A549 (cell line): Measurements from ENCODE around the gene RENBP. TPM values are rescaled to one million over a fixed set of nuclear protein-coding genes. Genes with fewer than 3 reads are reported as not detected.

Source experiments
- ATAC-seq, 2 experiments: fragments of 200-7000 bp in 1 of 2; fragments of >200 bp in 1 of 2; cut with Nextera tagmentation in 1 of 2; cut with Tn5 transposase in 1 of 2; 3 replicates each; pipeline versions ENCODE4 v1.8.0 to v1.9.1; 2018 to 2020; ENCODE audit warnings: mild to moderate bottlenecking in 1 of 2, moderate library complexity in 1 of 2
- CTCF ChIA-PET: fragments of 300-600 bp; sonication (Branson Sonifier 250); formaldehyde crosslinking; extraction: SDS; loops from one replicate; lab custom pipeline; 2021; ENCODE audit warnings: antibody characterized with exemption, inconsistent platforms; lab: Yijun Ruan, JAX
- POLR2A ChIA-PET: fragments of 350-600 bp; formaldehyde crosslinking; extraction: SDS; loops from one replicate; lab custom pipeline; 2021; ENCODE audit warnings: antibody characterized with exemption, inconsistent platforms; lab: Yijun Ruan, JAX
- DNase-seq, 2 experiments: peaks; one replicate each; pipeline versions ENCODE4 v3.0.0 to v3.0.0-alpha.2; 2011 to 2016; ENCODE audit warnings: low read depth in 1 of 2, low spot score in 1 of 2
- FAIRE-seq: peaks from 2 replicates; lab custom pipeline; 2011; peaks lifted over from hg19 to GRCh38; lab: Jason Lieb, UNC
- H3K27ac ChIP-seq, 2 experiments: fragments of >200 bp; sonication (Bioruptor Twin); formaldehyde crosslinking; 3 replicates each; pipeline ENCODE4 v1.5.1; 2016 to 2017
- H3K4me1 ChIP-seq: fragments of >200 bp; sonication (Bioruptor Twin); formaldehyde crosslinking; 3 replicates; pipeline ENCODE4 v1.6.1; 2016
- H3K4me2 ChIP-seq: fragments of >200 bp; sonication (Bioruptor Twin); formaldehyde crosslinking; 3 replicates; pipeline ENCODE4 v1.6.1; 2016
- H3K4me3 ChIP-seq: fragments of >200 bp; sonication (Bioruptor Twin); formaldehyde crosslinking; 3 replicates; pipeline ENCODE4 v1.5.1; 2016
- H3K9me3 ChIP-seq: fragments of >200 bp; sonication (Bioruptor Twin); formaldehyde crosslinking; 3 replicates; pipeline ENCODE4 v1.6.1; 2016
- EP300 ChIP-seq, 2 experiments: fragments of >200 bp; sonication (Bioruptor Twin); formaldehyde crosslinking; IDR thresholded peaks; 2 replicates in 1 of 2; 3 replicates in 1 of 2; pipeline ENCODE4 v1.6.1; 2016 to 2017
- FOSL2 ChIP-seq, 2 experiments: fragments of 450-650 bp in 1 of 2; fragments of >200 bp in 1 of 2; sonication (Bioruptor Twin) in 1 of 2; formaldehyde crosslinking; IDR thresholded peaks; 2 replicates each; pipeline versions ENCODE4 v1.5.0 to v1.6.1; 2016 to 2020; ENCODE audit warnings: mild to moderate bottlenecking in 1 of 2, moderate library complexity in 1 of 2
- FOXS1 ChIP-seq: fragments of 250-450 bp; sonication (Bioruptor Pico); IDR thresholded peaks from 2 replicates; pipeline ENCODE4 v1.5.0; 2020; ENCODE audit warnings: mild to moderate bottlenecking, moderate library complexity
- HOXB13 ChIP-seq: fragments of 250-450 bp; sonication (Bioruptor Pico); IDR thresholded peaks from 2 replicates; pipeline ENCODE4 v1.5.0; 2020; ENCODE audit warnings: low read depth, mild to moderate bottlenecking, moderate library complexity
- JUN ChIP-seq, 2 experiments: fragments of >200 bp; sonication (Bioruptor Twin); formaldehyde crosslinking; IDR thresholded peaks; 2 replicates in 1 of 2; 3 replicates in 1 of 2; pipeline ENCODE4 v1.6.1; 2016 to 2017
- MAFK ChIP-seq: fragments of 450-650 bp; IDR thresholded peaks from 2 replicates; pipeline ENCODE4 v1.6.1; 2014; ENCODE audit not compliant: partially characterized antibody
- MAZ ChIP-seq: fragments of 150-350 bp; IDR thresholded peaks from 2 replicates; pipeline ENCODE4 v1.6.1; 2014; ENCODE audit warnings: antibody characterized with exemption, low read depth, low read length, borderline replicate concordance
- PHF8 ChIP-seq: fragments of 200-600 bp; sonication (generic); IDR thresholded peaks from 2 replicates; pipeline ENCODE4 v1.6.1; 2016; ENCODE audit warnings: low read depth, mild to moderate bottlenecking, antibody characterized with exemption, moderate library complexity, borderline replicate concordance
- RFX5 ChIP-seq: fragments of 450-650 bp; IDR thresholded peaks from 2 replicates; pipeline ENCODE4 v1.7.1; 2014; ENCODE audit warnings: antibody characterized with exemption, mild to moderate bottlenecking, moderate library complexity
- RNF2 ChIP-seq: fragments of 200-600 bp; sonication (generic); IDR thresholded peaks from 2 replicates; pipeline ENCODE4 v1.6.1; 2016; ENCODE audit warnings: low read depth, mild to moderate bottlenecking, antibody characterized with exemption, moderate library complexity, borderline replicate concordance
- TFCP2L1 ChIP-seq: fragments of 250-450 bp; sonication (Bioruptor Pico); IDR thresholded peaks from 2 replicates; pipeline ENCODE4 v1.5.0; 2021; ENCODE audit warnings: mild to moderate bottlenecking
- WGBS: methylation state at CpG from one replicate; pipeline ENCODE4 v1.1.6; 2017; ENCODE audit errors: missing lambda C conversion rate; 5-methylcytosine and 5-hydroxymethylcytosine counted together
- polyA plus RNA-seq, 4 experiments: library from polyadenylated mRNA; depleted of rRNA in 3 of 4; stranded (reverse); fragments of >200 nt; fragmentation: RNase III in 1 of 4; extraction: RNeasy Plus Mini Kit Qiagen cat#74134 plus additional on column Dnase treatment in 1 of 4; gene quantifications; 2 replicates in 3 of 4; 3 replicates in 1 of 4; pipeline ENCODE4 v1.2.3, GENCODE V29; 2011 to 2017
- TF ChIP-seq, protein P1 (sequence below): fragments of 150-350 bp; IDR thresholded peaks from 2 replicates; pipeline ENCODE4 v1.6.1; 2014; ENCODE audit warnings: low read depth, mild to moderate bottlenecking, low read length
- TF ChIP-seq, protein P2 (sequence below): fragments of 250-450 bp; sonication (Bioruptor Pico); IDR thresholded peaks from 2 replicates; pipeline ENCODE4 v1.5.0; 2021; ENCODE audit warnings: mild to moderate bottlenecking, moderate library complexity, borderline replicate concordance
- TF ChIP-seq, protein P3 (sequence below): IDR thresholded peaks from 2 replicates; pipeline ENCODE4 v1.6.1; 2012
- TF ChIP-seq, protein P4 (sequence below): fragments of 200-600 bp; sonication (generic); IDR thresholded peaks from 2 replicates; pipeline ENCODE4 v1.6.1; 2016; ENCODE audit warnings: antibody characterized with exemption, mild to moderate bottlenecking, moderate library complexity

Gene RENBP
- polyA plus RNA-seq, 2 of the 4 experiments (the other 2 are of a cell fraction), result not detected

DNA sequence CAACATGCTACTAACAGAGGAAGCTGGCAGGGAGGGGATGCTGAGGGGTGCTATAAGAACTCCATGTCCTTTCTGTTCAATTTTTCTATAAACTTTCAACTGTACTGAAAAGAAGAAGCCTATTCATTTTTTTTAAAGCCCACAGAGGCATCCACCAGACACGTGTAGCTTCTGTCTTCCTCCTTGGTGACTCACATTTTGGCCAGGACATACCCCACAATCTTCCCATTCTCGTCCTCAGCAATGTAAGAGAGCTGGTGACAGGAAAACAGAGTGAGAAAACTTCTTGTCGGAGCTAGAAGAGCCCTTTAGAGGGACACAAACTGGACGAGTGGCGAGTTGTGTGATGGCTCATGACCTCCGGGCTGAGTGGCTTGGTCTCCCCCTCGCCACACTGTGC, 10.7 kb downstream of the RENBP start:
- H3K4me2 ChIP-seq, result peak overlapping the region; percentile 90
- POLR2A ChIA-PET, result no interaction called here
- no peak for TF ChIP-seq RFX5
- TF ChIP-seq HOXB13 (CRISPR knock-in tag), result no peak
- no peak for TF ChIP-seq RNF2
- no peak for TF ChIP-seq FOXS1 (CRISPR knock-in tag)
- no peak for TF ChIP-seq FOSL2 (IDR thresholded peaks at IDR 0.05)
- TF ChIP-seq FOSL2 (CRISPR knock-in tag; IDR thresholded peaks at IDR 0.05), result no peak
- TF ChIP-seq EP300 (IDR thresholded peaks at IDR 0.05), result no peak
- TF ChIP-seq, all 56 proteins: peak for 0
- no peak for ATAC-seq
- H3K4me3 ChIP-seq, result peak overlapping the region; percentile 91
- WGBS, result 13% methylated on average over 7 of the region's 7 CpGs
- H3K9me3 ChIP-seq, result no peaks in the 10 kb centered on the region
- peaks cover 17% of the 10 kb centered on the region for H3K4me1 ChIP-seq
- DNase-seq, result no peak
- peak overlapping the region; percentile 86 to 92 for H3K27ac ChIP-seq
- CTCF ChIA-PET, result interaction anchor here (0.6 to 25.1 kb wide), 3 partner anchors 11 to 174 kb away, joined by 4 to 363 read pairs (median 26); partner anchors contain the start of gene RENBP
- no peak for FAIRE-seq

DNA sequence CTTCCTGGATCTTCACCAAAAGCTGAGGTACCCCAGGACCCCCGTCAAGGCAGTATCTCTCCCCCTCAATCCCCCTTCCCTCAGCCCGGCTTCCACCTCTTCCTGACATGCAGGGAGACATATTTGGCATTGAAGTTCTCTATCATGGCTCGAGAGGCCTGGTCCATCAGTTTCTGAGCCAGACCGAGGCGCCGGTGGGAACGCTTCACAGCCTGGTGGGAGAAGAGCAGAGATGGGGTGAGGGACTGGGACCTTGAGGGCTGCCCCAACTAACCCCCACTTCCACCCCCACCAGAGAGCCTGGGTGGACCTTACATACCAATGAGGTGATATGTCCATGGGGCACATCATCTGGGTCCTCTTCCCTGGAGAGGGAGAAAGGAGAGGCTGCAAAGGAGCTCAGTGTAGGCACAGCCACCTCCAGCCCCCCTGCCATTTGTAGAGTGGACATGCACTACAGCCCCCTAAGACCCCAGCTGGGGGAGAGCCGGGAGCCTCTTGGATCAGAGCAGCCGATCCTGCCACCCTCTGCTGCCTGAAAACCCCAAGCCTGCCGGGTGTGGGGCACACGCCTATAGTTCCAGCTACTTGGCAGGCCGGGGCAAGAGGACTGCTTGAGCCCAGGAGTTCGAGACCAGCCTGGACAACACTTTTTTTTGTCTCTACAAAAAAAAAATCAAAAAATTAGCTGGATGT, 12.1 kb downstream of the RENBP start:
- DNase-seq, result no peak
- CTCF ChIA-PET, result interaction anchor here (4.5 to 25.1 kb wide), 2 partner anchors 10 to 13 kb away, joined by 26 to 363 read pairs; partner anchors contain the start of gene RENBP
- TF ChIP-seq MAZ, result no peak
- TF ChIP-seq JUN (IDR thresholded peaks at IDR 0.05), result no peak
- TF ChIP-seq, protein P1, sequence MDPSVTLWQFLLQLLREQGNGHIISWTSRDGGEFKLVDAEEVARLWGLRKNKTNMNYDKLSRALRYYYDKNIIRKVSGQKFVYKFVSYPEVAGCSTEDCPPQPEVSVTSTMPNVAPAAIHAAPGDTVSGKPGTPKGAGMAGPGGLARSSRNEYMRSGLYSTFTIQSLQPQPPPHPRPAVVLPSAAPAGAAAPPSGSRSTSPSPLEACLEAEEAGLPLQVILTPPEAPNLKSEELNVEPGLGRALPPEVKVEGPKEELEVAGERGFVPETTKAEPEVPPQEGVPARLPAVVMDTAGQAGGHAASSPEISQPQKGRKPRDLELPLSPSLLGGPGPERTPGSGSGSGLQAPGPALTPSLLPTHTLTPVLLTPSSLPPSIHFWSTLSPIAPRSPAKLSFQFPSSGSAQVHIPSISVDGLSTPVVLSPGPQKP, result no peak
- no peak for TF ChIP-seq TFCP2L1 (CRISPR knock-in tag)
- Histone ChIP-seq H3K9me3 (no peaks in the 10 kb centered on the region), H3K4me1 (peaks cover 17% of the 10 kb centered on the region), H3K27ac (no peak overlapping the region), H3K4me2 (no peak overlapping the region), H3K4me3 (no peak overlapping the region)
- POLR2A ChIA-PET, result interaction anchor here (0.6 kb wide), 1 partner anchor 10 kb away, joined by 3 read pairs; no protein-coding TSS in a partner anchor
- FAIRE-seq, result no peak
- no peak for ATAC-seq
- 100% methylated on average over 3 of the region's 13 CpGs for WGBS

DNA sequence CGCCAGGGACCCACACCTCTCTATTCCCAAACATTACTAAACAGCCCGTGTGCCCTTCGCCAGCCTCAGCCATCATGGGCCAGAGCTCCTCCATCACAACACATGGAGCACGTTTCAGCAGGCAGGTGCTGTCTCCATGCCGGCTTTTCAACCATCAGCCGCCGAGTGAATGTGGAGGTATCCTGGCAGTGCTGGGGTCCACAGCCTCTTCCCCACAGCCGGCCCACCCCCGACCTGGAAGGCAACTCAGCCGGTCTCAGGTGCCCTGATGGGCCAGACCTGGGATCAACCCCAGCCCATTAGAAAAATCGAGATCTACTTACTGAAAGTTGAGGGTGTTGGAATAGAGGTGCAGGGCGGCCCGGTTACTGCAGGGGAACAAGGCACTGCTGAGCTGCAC, 12.7 kb downstream of the RENBP start:
- FAIRE-seq (no peak), DNase-seq (no peak), ATAC-seq (no peak)
- no peak overlapping the region for H3K4me2 ChIP-seq
- WGBS, result 92% methylated on average over 10 of the region's 13 CpGs
- no peak overlapping the region for H3K27ac ChIP-seq
- H3K4me1 ChIP-seq, result peaks cover 22% of the 10 kb centered on the region
- CTCF ChIA-PET, result interaction anchor here (4.5 to 25.1 kb wide), 2 partner anchors 9 to 14 kb away, joined by 26 to 363 read pairs; partner anchors contain the start of gene RENBP
- H3K9me3 ChIP-seq, result no peaks in the 10 kb centered on the region
- H3K4me3 ChIP-seq, result no peak overlapping the region
- TF ChIP-seq PHF8, result no peak
- POLR2A ChIA-PET, result no interaction called here

DNA sequence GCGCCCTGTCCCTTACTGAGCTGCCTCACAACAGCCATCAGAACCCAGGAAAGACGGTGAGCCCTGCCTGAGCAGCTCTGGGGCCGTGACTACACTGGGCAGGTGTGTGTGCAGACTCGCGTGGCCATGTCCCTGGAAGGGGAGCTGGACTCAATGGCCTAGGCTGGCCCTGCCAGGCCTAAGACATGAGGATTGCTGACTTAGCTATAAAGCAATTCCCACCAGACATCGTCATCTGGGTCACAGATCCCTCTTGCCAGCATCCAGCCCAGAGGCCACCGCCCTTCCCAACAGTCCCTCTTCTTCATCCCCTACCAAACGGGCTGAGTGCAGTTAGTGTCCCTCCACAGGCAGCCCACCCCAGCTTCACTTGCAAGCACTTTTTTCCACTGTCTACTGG, 13.3 kb downstream of the RENBP start:
- FAIRE-seq (no peak), ATAC-seq (no peak), DNase-seq (no peak)
- TF ChIP-seq MAFK, result peak; percentile 77
- TF ChIP-seq, protein P2, sequence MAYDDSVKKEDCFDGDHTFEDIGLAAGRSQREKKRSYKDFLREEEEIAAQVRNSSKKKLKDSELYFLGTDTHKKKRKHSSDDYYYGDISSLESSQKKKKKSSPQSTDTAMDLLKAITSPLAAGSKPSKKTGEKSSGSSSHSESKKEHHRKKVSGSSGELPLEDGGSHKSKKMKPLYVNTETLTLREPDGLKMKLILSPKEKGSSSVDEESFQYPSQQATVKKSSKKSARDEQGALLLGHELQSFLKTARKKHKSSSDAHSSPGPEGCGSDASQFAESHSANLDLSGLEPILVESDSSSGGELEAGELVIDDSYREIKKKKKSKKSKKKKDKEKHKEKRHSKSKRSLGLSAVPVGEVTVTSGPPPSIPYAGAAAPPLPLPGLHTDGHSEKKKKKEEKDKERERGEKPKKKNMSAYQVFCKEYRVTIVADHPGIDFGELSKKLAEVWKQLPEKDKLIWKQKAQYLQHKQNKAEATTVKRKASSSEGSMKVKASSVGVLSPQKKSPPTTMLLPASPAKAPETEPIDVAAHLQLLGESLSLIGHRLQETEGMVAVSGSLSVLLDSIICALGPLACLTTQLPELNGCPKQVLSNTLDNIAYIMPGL, result no peak
- TF ChIP-seq, protein P3, sequence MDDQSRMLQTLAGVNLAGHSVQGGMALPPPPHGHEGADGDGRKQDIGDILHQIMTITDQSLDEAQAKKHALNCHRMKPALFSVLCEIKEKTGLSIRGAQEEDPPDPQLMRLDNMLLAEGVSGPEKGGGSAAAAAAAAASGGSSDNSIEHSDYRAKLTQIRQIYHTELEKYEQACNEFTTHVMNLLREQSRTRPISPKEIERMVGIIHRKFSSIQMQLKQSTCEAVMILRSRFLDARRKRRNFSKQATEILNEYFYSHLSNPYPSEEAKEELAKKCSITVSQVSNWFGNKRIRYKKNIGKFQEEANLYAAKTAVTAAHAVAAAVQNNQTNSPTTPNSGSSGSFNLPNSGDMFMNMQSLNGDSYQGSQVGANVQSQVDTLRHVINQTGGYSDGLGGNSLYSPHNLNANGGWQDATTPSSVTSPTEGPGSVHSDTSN, result no peak
- TF ChIP-seq, protein P4, sequence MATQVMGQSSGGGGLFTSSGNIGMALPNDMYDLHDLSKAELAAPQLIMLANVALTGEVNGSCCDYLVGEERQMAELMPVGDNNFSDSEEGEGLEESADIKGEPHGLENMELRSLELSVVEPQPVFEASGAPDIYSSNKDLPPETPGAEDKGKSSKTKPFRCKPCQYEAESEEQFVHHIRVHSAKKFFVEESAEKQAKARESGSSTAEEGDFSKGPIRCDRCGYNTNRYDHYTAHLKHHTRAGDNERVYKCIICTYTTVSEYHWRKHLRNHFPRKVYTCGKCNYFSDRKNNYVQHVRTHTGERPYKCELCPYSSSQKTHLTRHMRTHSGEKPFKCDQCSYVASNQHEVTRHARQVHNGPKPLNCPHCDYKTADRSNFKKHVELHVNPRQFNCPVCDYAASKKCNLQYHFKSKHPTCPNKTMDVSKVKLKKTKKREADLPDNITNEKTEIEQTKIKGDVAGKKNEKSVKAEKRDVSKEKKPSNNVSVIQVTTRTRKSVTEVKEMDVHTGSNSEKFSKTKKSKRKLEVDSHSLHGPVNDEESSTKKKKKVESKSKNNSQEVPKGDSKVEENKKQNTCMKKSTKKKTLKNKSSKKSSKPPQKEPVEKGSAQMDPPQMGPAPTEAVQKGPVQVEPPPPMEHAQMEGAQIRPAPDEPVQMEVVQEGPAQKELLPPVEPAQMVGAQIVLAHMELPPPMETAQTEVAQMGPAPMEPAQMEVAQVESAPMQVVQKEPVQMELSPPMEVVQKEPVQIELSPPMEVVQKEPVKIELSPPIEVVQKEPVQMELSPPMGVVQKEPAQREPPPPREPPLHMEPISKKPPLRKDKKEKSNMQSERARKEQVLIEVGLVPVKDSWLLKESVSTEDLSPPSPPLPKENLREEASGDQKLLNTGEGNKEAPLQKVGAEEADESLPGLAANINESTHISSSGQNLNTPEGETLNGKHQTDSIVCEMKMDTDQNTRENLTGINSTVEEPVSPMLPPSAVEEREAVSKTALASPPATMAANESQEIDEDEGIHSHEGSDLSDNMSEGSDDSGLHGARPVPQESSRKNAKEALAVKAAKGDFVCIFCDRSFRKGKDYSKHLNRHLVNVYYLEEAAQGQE, result no peak
- WGBS, result 93% methylated on average over 4 of the region's 8 CpGs
- Histone ChIP-seq H3K27ac (no peak overlapping the region), H3K4me2 (no peak overlapping the region), H3K9me3 (no peaks in the 10 kb centered on the region), H3K4me3 (no peak overlapping the region), H3K4me1 (peaks cover 23% of the 10 kb centered on the region)
- ChIA-PET CTCF (interaction anchor here (0.6 to 25.1 kb wide), 3 partner anchors 8 to 105 kb away, joined by 3 to 363 read pairs (median 26); partner anchors contain the start of gene RENBP), POLR2A (no interaction called here)
